Hematopoietic multipotent progenitor cell treated with erythropoietin and hydrocortisone succinate and interleukin-3 and kit ligand, for 4 days (in vitro differentiated cells): ENCODE data around the gene SLC6A6.

Experiments used
- DNase-seq: peaks from one replicate; pipeline ENCODE4 v3.0.0-alpha.2; 2015

The SLC6A6 gene

GRCh38 chr3:14473411-14473891 lies 71.0 kb downstream of the SLC6A6 start:
- DNase-seq = no peak

DNA sequence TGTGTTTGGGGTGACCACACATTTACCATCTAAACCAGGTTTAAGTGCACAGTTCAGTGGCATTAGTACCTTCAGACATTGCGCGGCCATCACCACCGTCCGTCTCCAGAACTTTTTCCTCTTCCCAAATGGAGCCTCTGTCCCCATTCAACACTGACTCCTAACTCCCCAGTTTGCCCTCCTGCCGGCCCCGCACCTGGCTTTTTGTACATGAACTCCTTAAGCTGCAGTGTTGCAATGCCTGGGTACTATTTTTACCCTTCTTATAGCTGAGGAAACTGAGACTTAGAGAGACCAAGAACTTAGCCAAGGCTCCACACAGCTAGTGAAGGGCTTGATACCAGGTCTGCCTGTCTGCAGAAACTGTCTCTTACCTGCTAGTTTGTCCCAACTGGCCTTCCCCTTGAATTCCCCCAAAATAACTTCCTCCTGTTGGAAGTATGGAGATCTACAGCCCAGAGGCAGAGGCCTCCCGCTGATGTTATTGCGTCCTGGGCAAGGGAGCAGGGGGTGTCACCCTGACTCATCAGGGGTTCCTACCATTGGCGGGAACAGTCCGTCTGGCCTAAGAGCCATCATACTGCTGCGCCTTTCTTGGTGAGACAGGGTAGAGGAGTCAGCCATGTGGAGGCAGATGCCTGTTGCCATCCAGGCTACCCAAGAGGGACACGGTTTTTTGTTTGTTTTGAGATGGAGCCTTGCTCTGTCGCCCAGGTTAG lies 72.1 kb downstream of the SLC6A6 start:
- DNase-seq = no peak

DNA sequence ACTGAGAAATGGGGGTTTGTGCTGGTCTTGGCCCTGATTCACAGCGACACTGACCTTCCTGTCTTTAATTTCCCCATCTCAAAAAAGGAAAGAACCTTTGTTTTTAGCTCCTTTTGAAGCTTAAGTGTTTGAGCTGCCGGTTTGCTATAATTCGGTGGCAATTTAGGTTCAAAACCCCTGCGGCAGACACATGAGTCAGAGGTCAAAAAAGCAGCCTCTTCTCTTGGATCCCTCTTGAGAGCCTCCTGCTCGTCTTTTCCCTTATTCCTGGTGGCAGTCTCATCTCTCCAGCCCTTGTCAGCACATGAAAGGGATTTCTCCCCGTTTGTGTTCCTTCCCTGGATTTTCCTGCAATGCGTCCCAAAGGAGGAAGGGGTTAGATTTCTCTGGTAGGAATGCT lies 73.2 kb downstream of the SLC6A6 start:
- no peak for DNase-seq

DNA sequence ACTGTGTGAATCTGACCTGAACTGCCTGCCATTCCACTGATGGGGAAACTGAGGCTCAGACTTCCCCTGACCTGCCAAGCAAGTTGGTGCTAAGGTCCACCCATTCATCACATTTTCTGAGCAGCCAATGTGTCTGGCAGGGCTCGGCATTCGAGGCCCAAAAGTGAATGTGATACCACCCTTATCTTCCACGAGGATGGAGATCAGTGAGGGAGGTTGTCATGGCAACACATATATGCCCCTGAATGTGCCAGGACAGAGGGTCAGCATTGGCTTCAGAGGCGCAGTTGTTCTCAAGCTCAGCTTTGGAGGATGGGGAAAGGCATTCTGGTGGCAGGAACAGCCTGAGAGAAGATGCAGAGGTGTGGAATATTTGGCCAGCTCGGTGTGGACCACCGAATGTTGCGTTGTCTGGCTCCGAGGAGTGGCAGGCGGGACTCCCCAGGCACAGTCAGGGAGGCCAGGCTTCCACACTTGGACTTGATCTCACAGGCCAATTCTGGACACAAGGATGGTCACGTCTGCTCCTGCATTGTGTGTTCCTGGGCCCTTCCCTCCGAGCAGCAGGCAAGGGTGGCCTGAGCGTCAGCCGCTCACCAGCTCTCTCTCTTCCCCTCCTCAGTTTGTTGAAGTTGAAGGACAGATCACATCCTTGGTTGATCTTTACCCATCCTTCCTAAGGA lies 74.3 kb downstream of the SLC6A6 start:
- no peak for DNase-seq

- no peak for DNase-seq
Observed at GRCh38 chr3:14477311-14477935, 75.0 kb downstream of the SLC6A6 start.

GRCh38 chr3:14478956-14479550 lies 76.6 kb downstream of the SLC6A6 start:
- DNase-seq = no peak

DNA sequence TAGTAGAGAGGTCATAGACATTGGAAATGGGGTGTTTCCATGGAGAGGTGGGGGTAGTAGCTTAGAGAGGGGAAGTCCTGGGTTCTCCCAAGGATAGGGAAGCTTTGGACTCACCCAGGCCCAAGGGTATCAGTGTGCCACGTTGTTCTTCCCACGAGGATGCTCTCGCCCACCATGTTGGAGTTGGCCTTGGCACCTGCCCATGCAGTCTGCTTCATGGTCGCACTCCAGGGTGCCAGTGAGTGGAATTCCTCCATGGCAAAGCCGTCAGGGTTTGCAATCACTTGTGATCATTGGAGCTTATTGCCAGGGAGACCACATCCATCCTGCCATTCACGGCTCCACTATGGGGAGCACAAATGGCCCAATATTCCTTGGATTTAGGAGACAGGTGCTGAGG lies 77.2 kb downstream of the SLC6A6 start:
- DNase-seq = no peak

GRCh38 chr3:14480207-14481017 lies 78.0 kb downstream of the SLC6A6 start:
- no peak for DNase-seq

DNA sequence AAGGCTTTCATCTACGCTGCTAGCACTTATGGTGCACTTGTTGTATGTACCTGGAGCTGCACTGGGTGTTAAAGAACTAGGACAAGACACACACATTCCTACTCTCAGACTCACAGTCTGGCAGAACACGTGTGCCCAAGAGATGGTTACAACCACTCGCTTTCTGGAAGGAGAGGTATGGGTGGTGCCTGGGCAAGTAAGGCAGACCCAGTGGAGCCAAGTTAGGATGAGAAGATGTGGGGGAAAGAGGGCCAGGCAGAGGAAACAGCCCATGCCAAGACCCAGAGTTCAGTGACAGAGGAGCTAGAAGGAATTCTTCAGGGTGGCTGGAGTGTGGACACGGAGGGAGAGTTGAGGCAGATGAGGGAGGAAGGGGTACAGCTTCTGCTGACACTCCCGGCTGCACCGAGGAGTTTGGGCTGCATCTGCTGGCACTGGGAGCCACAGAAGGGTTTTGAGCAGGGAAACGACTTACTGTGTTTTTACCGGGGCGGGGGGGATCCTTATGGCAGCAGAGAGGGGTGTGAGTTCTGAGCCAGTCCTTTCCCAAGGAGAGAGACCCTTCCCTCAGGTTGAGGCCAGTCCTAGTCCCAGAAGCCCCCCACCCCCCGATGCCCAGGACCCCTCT lies 78.7 kb downstream of the SLC6A6 start:
- DNase-seq = no peak

- DNase-seq = no peak
Observed at GRCh38 chr3:14481646-14482036, 79.2 kb downstream of the SLC6A6 start.

DNA sequence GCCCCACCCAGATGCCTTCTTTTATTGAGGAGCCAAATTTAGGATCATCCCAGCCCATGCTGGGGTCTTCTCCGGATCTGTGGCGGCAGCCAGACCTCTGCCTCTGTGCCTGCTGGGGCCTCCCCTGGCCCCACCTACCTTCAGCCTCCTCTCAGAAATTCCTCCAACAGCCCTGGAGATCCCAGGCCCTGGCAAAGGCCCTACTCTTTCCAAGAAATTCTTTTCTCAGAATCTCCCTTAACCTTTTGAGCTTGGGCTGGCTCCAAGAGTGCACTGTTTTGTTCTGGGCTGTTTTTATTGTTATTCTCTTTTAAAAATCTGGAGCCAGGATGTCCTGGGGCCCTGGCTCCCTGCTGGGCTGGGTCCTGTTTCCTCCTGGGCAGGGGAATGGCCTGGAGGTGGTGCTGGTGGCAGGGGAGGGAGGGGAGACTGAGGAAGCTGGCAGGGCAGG lies 79.9 kb downstream of the SLC6A6 start:
- DNase-seq = no peak

GRCh38 chr3:14483286-14483685 lies 80.9 kb downstream of the SLC6A6 start:
- DNase-seq = no peak

DNA sequence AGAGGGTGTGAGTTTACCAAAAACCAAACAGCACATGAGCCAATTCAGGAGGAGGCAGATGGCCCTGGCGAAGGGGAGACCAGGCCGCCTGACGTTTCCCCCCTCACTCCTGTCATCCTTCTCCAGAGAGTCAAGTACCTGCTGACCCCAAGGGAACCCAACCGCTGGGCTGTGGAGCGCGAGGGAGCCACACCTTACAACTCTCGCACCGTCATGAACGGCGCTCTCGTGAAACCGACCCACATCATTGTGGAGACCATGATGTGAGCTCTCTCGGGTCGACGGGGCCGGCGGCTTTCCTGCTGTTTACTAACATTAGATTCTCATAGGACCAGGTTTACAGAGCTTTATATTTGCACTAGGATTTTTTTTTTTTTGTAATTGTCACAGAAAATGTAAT lies 82.3 kb downstream of the SLC6A6 start:
- DNase-seq = no peak

DNA sequence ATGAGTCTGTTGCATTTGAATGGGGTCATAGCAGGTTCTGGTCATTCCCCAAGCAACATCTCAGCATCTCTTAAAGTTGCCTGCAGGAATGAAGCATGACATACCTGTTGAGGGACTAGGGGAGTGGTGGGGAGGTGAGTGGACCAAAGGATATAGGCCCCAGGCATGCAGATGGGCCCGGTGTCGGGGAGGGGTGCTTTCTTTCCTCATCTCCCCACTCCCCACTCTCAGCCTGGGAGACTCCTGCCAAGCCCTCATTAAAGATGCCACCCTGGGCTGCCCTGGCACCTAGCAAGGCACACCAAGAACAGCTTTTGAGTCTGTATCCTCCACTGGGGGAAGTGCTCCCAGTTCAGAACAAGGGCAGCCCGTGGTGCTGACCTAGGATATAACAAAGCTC lies 83.6 kb downstream of the SLC6A6 start:
- DNase-seq = no peak

DNA sequence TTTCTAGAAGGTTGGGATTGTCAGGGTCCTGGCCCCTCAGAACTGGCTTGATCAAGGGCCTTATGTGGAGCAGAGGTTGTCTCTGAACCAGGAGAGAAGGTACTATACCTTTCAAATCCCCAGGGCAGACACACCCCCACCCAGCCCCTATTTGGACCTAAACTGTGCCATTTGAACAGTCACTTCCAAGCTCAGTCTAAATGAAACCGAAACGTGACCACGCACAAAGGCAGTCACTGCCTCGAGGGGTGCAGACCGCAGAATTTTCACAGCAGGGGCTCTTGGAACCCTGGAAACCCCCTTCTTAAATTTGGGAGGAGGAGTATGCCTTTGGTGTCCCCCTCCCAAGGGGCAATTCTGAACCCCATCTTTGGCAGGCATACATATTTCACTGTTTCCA lies 84.1 kb downstream of the SLC6A6 start:
- no peak for DNase-seq

GRCh38 chr3:14487086-14487485 lies 84.7 kb downstream of the SLC6A6 start:
- DNase-seq = no peak

DNA sequence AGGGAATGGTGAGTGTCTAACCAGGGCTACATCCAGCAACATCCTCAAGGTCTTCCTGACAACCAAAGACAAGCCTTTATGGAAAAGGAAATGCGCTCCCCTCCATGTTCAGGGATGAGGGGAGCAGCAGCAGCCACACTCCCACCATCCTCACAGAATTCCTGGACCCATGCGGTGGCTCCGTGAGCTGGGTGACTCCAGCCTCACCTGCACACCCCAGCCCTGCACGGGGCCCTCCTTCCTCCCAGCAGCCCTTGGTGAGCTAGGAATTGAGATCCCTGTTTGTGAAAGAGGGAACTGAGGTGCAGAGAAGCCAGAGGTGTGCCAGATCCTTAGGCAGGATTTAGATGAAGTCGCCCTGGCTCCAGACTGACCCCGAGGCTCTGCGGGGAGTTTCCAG lies 85.4 kb downstream of the SLC6A6 start:
- no peak for DNase-seq

GRCh38 chr3:14488286-14489041 lies 86.1 kb downstream of the SLC6A6 start:
- no peak for DNase-seq

DNA sequence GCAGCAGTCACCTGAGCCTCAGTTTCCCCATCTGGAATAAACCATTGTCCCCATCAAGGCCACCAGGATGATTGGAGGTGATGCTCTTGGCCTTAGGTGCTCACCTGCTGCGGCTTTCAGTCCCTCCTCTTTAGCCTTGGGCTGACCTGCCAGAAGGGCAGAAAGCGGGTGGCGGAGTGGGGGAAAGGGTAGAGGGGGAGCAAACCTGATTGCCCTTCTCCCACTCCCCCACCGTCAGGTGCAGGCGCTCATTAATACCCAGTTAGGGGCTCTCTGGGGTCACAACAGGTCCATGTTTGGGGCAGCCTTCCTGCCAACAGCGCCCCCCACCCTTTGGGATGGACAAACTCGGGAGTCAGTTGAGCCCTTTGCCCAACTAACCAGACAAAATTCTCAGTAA lies 87.2 kb downstream of the SLC6A6 start:
- DNase-seq = no peak

DNA sequence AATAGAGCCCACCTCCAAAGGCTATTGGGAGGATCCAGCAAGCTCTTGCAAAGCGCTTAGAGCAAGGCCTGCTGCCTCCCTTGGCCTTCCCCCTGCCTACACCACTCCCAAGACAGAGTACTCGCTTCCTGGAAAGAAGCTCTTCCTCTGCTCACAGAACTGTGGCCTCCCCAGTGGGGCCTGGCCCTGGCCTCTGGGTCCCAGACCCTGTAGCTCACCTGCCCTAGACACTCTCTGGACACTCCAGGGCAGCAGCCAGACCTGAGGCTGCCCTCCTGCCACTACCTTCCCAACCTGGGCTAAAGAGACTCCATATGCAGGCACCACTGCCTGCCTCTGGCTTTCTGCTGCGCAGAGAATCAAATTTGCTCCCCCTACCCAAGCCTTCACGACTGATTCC lies 87.8 kb downstream of the SLC6A6 start:
- no peak for DNase-seq

GRCh38 chr3:14490831-14491230 lies 88.4 kb downstream of the SLC6A6 start:
- no peak for DNase-seq
